DMS114 treated with DMSO at 0.1 percent for 48 hours (cell line): Measurements from ENCODE around the gene NOXA1.
"Not testable (repeated sequence)": the region's sequence is repeated elsewhere in the genome, so short reads cannot be mapped to it uniquely, and the experiment has no call there.

Experiments
- DNase-seq: peaks from one replicate; lab custom pipeline; 2025; ENCODE audit not compliant: unreplicated experiment; lab: John Stamatoyannopoulos, UW

Gene NOXA1

GRCh38 chr9:137422604-137423513, at the start of gene NOXA1, which contains the start of gene EXD3:
TSS of gene NOXA1 (plus strand) at chr9:137423393. CDS start at chr9:137423530, 137 bp downstream.
TSS of gene EXD3 (minus strand) at chr9:137423162. CDS start at chr9:137395357, 27,805 bp downstream.
- DNase-seq: peak; percentile 59

DNA sequence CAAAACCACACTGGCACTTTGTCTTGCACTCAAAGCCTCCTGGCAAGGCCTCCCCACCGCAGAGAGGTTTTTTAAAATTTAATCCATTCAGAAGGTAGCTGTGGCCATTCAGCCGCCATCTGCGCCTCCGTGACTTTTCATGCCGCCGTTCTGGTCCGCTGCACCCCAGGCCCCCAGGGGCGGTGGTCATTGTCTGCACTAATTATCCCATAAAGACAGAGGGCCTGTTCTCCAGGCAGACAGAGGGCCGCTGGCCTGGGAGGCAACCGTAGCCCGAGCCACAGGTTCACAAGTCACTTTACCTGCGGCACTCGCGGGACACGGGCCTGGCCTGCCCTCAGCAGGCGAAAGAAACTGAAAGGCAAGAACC, 49.6 kb upstream of the NOXA1 start:
- DNase-seq: no peak

GRCh38 chr9:137374131-137374845, 48.9 kb upstream of the NOXA1 start:
- no peak for DNase-seq

DNA sequence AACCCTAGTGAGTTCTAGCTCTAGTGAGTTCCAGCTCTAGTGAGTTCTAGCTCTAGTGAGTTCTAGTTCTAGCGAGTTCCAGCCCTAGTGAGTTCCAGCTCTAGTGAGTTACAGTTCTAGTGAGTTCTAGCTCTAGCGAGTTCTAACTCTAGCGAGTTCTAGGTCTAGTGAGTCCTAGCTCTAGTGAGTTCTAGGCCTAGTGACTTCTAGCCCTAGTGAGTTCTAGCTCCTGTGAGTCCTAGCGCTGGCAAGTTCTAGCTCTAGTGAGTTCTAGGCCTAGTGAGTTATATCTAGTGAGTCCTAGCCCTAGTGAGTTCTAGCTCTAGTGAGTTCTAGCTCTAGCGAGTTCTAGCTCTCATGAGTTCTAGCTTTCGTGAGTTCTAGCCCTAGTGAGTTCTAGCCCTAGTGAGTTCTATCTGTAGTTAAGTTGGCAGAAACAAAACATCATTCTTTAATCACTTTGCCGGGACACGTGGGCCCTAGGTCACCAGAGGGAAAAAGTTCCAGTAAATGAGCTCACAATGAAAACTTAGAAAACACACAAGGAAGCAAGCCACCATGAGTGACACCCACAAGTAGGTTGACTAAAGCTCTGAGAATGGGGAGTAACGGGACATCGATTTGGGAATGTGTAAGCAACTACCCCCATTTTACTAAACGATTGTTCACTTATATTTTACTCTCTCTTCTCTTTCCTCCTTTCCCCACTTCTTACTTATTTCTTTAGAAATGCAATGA, 47.7 kb upstream of the NOXA1 start:
- no peak for DNase-seq

GRCh38 chr9:137376386-137376785, 46.8 kb upstream of the NOXA1 start:
- DNase-seq: no peak

GRCh38 chr9:137378688-137379410, 44.3 kb upstream of the NOXA1 start:
- DNase-seq: not testable (repeated sequence)

- DNase-seq: no peak
Observed at GRCh38 chr9:137379761-137380161, 43.4 kb upstream of the NOXA1 start.

GRCh38 chr9:137380171-137380570, 43.0 kb upstream of the NOXA1 start:
- no peak for DNase-seq

DNA sequence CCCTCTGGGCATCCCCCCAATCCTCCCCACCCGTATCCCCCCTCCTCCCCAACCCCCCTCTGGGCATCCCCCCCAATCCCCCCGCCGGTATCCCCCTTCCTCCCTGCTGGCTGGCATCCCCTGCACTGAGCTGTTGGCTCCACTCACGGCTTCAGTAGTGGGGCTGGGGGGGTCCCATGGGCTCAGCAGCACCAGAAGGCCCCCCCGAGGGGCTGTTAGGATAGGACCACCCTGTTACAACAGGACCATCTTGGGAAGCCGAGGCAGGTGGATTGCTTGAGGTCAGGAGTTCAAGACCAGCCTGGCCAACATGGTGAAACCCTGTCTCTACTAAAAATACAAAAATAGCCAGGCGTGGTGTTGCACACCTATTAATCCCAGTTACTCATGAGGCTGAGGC, 42.6 kb upstream of the NOXA1 start:
- DNase-seq: no peak

DNA sequence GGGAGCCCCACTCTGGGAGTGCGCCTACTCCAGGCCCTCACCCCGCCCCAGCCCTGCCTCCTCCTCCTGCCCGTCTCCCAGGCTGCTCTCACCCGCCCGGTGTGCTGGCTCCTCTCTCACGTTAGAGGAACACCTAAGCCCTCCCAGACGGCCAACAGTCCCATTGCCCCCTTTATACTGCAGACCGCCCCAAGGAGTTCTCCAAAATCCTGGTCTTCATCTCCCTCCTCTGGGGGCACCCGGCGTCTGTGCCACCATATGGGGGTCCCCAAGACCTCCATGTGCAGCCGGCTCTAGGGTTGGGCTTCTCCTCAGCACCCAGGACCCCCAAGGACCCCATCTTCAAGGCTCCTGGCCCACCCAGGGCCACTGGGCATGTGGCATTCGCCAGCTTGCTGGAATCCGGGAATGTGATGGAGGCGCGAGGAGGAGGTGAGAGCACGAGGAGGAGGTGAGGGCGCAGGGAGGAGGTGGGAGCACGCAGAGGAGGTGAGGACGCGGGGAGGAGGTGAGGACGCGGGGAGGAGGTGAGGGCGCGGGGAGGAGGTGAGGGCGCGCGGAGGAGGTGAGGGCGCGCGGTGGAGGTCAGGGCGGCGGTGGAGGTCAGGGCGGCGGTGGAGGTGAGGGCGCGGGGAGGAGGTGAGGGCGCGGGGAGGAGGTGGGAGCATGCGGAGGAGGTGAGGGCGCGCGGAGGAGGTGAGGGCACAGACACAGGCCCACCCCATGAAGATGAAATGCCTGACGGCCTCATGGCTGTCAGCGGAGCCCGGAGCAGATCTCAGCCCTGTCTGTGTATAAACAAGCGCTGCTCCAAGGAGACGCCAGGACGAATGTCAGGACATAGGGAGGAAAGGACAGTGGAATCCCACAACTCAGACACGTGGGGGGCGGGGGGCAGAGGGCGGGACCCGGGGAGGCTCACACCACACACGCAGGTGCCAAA, 41.4 kb upstream of the NOXA1 start:
- no peak for DNase-seq

GRCh38 chr9:137382444-137383080, 40.6 kb upstream of the NOXA1 start:
- no peak for DNase-seq

GRCh38 chr9:137383081-137383783, 40.0 kb upstream of the NOXA1 start:
- no peak for DNase-seq

GRCh38 chr9:137383784-137384756, 39.1 kb upstream of the NOXA1 start:
- no peak for DNase-seq

- DNase-seq: no peak
Observed at GRCh38 chr9:137385061-137385655, 38.0 kb upstream of the NOXA1 start.

DNA sequence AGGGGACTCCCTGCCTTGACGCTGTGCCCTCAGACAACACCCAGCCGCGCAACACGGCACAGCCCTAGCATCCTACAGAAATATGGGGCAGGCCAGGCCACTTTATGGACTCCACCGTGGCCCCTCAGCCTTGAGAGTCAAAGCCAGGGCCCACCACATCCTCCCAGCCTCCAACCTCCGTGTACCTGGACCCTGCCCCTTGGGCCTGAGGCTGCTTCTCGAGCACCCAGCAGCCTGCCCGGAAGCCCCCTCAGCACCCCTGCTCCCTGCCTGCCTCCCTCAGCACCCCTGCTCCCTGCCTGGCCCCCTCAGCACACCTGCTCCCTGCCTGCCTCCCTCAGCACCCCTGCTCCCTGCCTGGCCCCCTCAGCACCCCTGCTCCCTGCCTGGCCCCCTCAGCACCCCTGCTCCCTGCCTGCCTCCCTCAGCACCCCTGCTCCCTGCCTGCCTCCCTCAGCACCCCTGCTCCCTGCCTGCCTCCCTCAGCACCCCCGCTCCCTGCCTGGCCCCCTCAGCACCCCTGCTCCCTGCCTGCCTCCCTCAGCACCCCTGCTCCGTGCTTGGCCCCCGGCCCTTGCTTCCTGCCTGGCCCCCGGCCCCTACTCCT, 36.6 kb upstream of the NOXA1 start:
- DNase-seq: not testable (repeated sequence)

- DNase-seq: no peak
Observed at GRCh38 chr9:137387114-137387890, 35.9 kb upstream of the NOXA1 start.
